NCI-H345 (cell line): ENCODE measurements around the gene CWC15.
"Not testable (repeated sequence)": the region's sequence is repeated elsewhere in the genome, so short reads cannot be mapped to it uniquely, and the experiment has no call there.

Experiments used
- DNase-seq: peaks from one replicate; lab custom pipeline; 2025; lab: John Stamatoyannopoulos, UW

CWC15 gene

GRCh38 chr11:94954753-94955152 is 18.6 kb downstream of the CWC15 start:
- no peak for DNase-seq

GRCh38 chr11:94948070-94948617 is 25.2 kb downstream of the CWC15 start:
- DNase-seq = no peak

GRCh38 chr11:94946812-94947211 is 26.5 kb downstream of the CWC15 start:
- DNase-seq = no peak

- DNase-seq = no peak
These were observed 32.2 kb downstream of the CWC15 start for GRCh38 chr11:94941131-94941530.

- no peak for DNase-seq
These were observed 34.0 kb downstream of the CWC15 start for GRCh38 chr11:94939346-94939745.

- peak; percentile 93 for DNase-seq
These were observed 35.0 kb downstream of the CWC15 start for GRCh38 chr11:94938095-94939055.

GRCh38 chr11:94934846-94935245 is 38.5 kb downstream of the CWC15 start:
- no peak for DNase-seq

GRCh38 chr11:94934362-94934761 is 39.0 kb downstream of the CWC15 start:
- no peak for DNase-seq

GRCh38 chr11:94933223-94934130 is 39.9 kb downstream of the CWC15 start:
- no peak for DNase-seq

GRCh38 chr11:94932503-94932902 is 40.9 kb downstream of the CWC15 start:
- DNase-seq = no peak

GRCh38 chr11:94932072-94932471 is 41.3 kb downstream of the CWC15 start:
- DNase-seq = not testable (repeated sequence)

GRCh38 chr11:94928117-94928990 is 45.0 kb downstream of the CWC15 start:
- no peak for DNase-seq

GRCh38 chr11:94926698-94927237 is 46.6 kb downstream of the CWC15 start:
- DNase-seq = no peak

GRCh38 chr11:94926271-94926625 is 47.1 kb downstream of the CWC15 start:
- DNase-seq = no peak

- no peak for DNase-seq
These were observed 47.7 kb downstream of the CWC15 start for GRCh38 chr11:94925422-94926270.

- DNase-seq = no peak
These were observed 48.7 kb downstream of the CWC15 start for GRCh38 chr11:94924612-94925011.

GRCh38 chr11:94924171-94924572 is 49.2 kb downstream of the CWC15 start:
- no peak for DNase-seq

GRCh38 chr11:94923004-94923334 is 50.4 kb downstream of the CWC15 start:
- no peak for DNase-seq

GRCh38 chr11:94922321-94923003 is 50.9 kb downstream of the CWC15 start:
- no peak for DNase-seq

GRCh38 chr11:94920311-94920710 is 53.0 kb downstream of the CWC15 start:
- no peak for DNase-seq
